GM23248 (cell line): Measurements from ENCODE around the gene SLMAP. TPM values are rescaled to one million over a fixed set of nuclear protein-coding genes. Genes with fewer than 3 reads are reported as not detected.

ENCODE experiments used
- DNase-seq: peaks from one replicate; pipeline ENCODE4 v3.0.0-alpha.2; 2015
- H2AFZ ChIP-seq: fragments of 200-600 bp; sonication (generic); 2 replicates; pipeline ENCODE4 v1.6.1; 2016; ENCODE audit warnings: antibody characterized with exemption
- H3F3A ChIP-seq: fragments of 200-600 bp; sonication (generic); 2 replicates; pipeline ENCODE4 v1.6.1; 2016; ENCODE audit warnings: mild to moderate bottlenecking, antibody characterized with exemption, mixed run types; ENCODE audit not compliant: insufficient read depth
- H3K27ac ChIP-seq: fragments of 200-600 bp; sonication (generic); 2 replicates; pipeline ENCODE4 v1.5.1; 2016; ENCODE audit warnings: mild to moderate bottlenecking
- H3K27me3 ChIP-seq: fragments of 200-600 bp; sonication (generic); replicated peaks from 2 replicates; pipeline ENCODE4 v1.6.1; 2016; ENCODE audit warnings: mild to moderate bottlenecking; ENCODE audit not compliant: insufficient read depth
- H3K36me3 ChIP-seq: fragments of 200-600 bp; sonication (generic); 2 replicates; pipeline ENCODE4 v1.6.1; 2016; ENCODE audit warnings: low read depth, mild to moderate bottlenecking
- H3K4me1 ChIP-seq: fragments of 200-600 bp; sonication (generic); 2 replicates; pipeline ENCODE4 v1.6.1; 2016; ENCODE audit warnings: mild to moderate bottlenecking; ENCODE audit not compliant: insufficient read depth
- H3K4me2 ChIP-seq: fragments of 200-600 bp; sonication (generic); one replicate; pipeline ENCODE4 v1.6.1; 2016; ENCODE audit warnings: mild to moderate bottlenecking; ENCODE audit not compliant: unreplicated experiment
- H3K4me3 ChIP-seq: fragments of 200-600 bp; sonication (generic); 2 replicates; pipeline ENCODE4 v1.5.1; 2016; ENCODE audit warnings: mild to moderate bottlenecking
- H3K79me2 ChIP-seq: fragments of 200-600 bp; sonication (generic); 2 replicates; pipeline ENCODE4 v1.6.1; 2016; ENCODE audit warnings: mild to moderate bottlenecking; ENCODE audit not compliant: insufficient read depth
- H3K9ac ChIP-seq: fragments of 200-600 bp; sonication (generic); 2 replicates; pipeline ENCODE4 v1.6.1; 2016; ENCODE audit warnings: mild to moderate bottlenecking
- H3K9me2 ChIP-seq: fragments of 200-600 bp; sonication (generic); 2 replicates; pipeline ENCODE4 v1.6.1; 2016; ENCODE audit warnings: mixed run types, mild to moderate bottlenecking, moderate library complexity; ENCODE audit not compliant: insufficient read depth
- H3K9me3 ChIP-seq: fragments of 200-600 bp; sonication (generic); one replicate; pipeline ENCODE4 v1.6.1; 2017; ENCODE audit warnings: low read depth
- H4K20me1 ChIP-seq: fragments of 200-600 bp; sonication (generic); 2 replicates; pipeline ENCODE4 v1.6.0; 2016; ENCODE audit not compliant: insufficient read depth
- EZH2 ChIP-seq: fragments of 200-600 bp; sonication (generic); IDR thresholded peaks from 2 replicates; pipeline ENCODE4 v1.6.1; 2018; ENCODE audit warnings: antibody characterized with exemption, mild to moderate bottlenecking; ENCODE audit not compliant: insufficient read depth, poor library complexity, severe bottlenecking
- EZH2phosphoT487 ChIP-seq: fragments of 200-600 bp; sonication (generic); IDR thresholded peaks from 2 replicates; pipeline ENCODE4 v1.6.1; 2018; ENCODE audit warnings: antibody characterized with exemption, moderate library complexity, mild to moderate bottlenecking, low read depth; ENCODE audit not compliant: insufficient read depth
- WGBS, 2 experiments: methylation state at CpG; one replicate each; pipeline ENCODE4 v1.1.6; 2015 to 2017; ENCODE audit warnings: low lambda C conversion rate in 2 of 2, low coverage in 1 of 2; ENCODE audit errors: missing lambda C conversion rate in 2 of 2; 5-methylcytosine and 5-hydroxymethylcytosine counted together
- in situ Hi-C: fragments of 300-500 bp; cut with MboI; formaldehyde crosslinking; loops from 2 replicates; pipeline ENCODE4 v1.15.0; 2020
- polyA plus RNA-seq: library from polyadenylated mRNA; unstranded; fragments of >200 nt; fragmentation: Nextera tagmentation; extraction: Ambion mirVana; gene quantifications from 2 replicates; pipeline ENCODE4 v1.2.1, GENCODE V29; 2016
- total RNA-seq: library from RNA; depleted of rRNA; stranded (reverse); fragments of >200 nt; shearing (Covaris generic); gene quantifications from 2 replicates; pipeline ENCODE4 v1.2.3, GENCODE V29; 2014

The SLMAP gene
- total and polyA plus RNA-seq, 2 experiments from 2014 or later: 28.4 to 33.9 TPM

- H4K20me1 ChIP-seq: 0 out of 2 replicates have a peak, but pooled peaks cover 6% of the 10 kb centered on the region
- no peak overlapping the region for H3K4me3 ChIP-seq
- no peak overlapping the region for H3K9ac ChIP-seq
- H3K9me3 ChIP-seq: no peaks in the 10 kb centered on the region
- WGBS, 2 experiments: 59 to 63% methylated on average over 3 of the region's 3 CpGs
- in situ Hi-C loops: loop anchor here (25.0 kb wide), 1 partner anchor 438 kb away; no protein-coding TSS in a partner anchor
- no peak overlapping the region for H2AFZ ChIP-seq
- no peaks in the 10 kb centered on the region for H3K36me3 ChIP-seq
- H3K27me3 ChIP-seq: no peaks in the 10 kb centered on the region
- H3K4me2 ChIP-seq: no peak overlapping the region
- DNase-seq: no peak
- peaks cover 92% of the 10 kb centered on the region for H3K79me2 ChIP-seq
- peaks cover 15% of the 10 kb centered on the region for H3K4me1 ChIP-seq
- peaks cover 3% of the 10 kb centered on the region; the same call in 1 of the 2 replicates for H3F3A ChIP-seq
- no peak overlapping the region for H3K27ac ChIP-seq
- TF ChIP-seq EZH2phosphoT487 (no peak), EZH2 (no peak)
- no peaks in the 10 kb centered on the region for H3K9me2 ChIP-seq
Observed at GRCh38 chr3:57825116-57825515, 69.0 kb downstream of the SLMAP start.

- H3F3A ChIP-seq: peaks cover 3% of the 10 kb centered on the region; the same call in 1 of the 2 replicates
- no peaks in the 10 kb centered on the region for H3K9me3 ChIP-seq
- no peaks in the 10 kb centered on the region for H3K36me3 ChIP-seq
- TF ChIP-seq EZH2phosphoT487 (no peak), EZH2 (no peak)
- H3K4me2 ChIP-seq: no peak overlapping the region
- H3K4me3 ChIP-seq: no peak overlapping the region
- peak; percentile 17 for DNase-seq
- H3K9me2 ChIP-seq: no peaks in the 10 kb centered on the region
- no peak overlapping the region for H3K27ac ChIP-seq
- 0 out of 2 replicates have a peak, but pooled peaks cover 6% of the 10 kb centered on the region for H4K20me1 ChIP-seq
- peaks cover 15% of the 10 kb centered on the region for H3K4me1 ChIP-seq
- in situ Hi-C loops: loop anchor here (25.0 kb wide), 1 partner anchor 439 kb away; no protein-coding TSS in a partner anchor
- no peak overlapping the region for H2AFZ ChIP-seq
- no peaks in the 10 kb centered on the region for H3K27me3 ChIP-seq
- H3K79me2 ChIP-seq: peaks cover 92% of the 10 kb centered on the region
- peak overlapping the region; percentile 2; the same call in 1 of the 2 replicates for H3K9ac ChIP-seq
- WGBS, 2 experiments: 96 to 97% methylated on average over 1 of the region's 1 CpG
Observed at GRCh38 chr3:57826245-57826951, 70.3 kb downstream of the SLMAP start.

- Histone ChIP-seq H3K9me2 (no peaks in the 10 kb centered on the region), H3K4me1 (peaks cover 15% of the 10 kb centered on the region), H2AFZ (no peak overlapping the region), H3K27ac (no peak overlapping the region), H3K9me3 (no peaks in the 10 kb centered on the region), H3K36me3 (peaks cover 1% of the 10 kb centered on the region), H4K20me1 (0 out of 2 replicates have a peak, but pooled peaks cover 6% of the 10 kb centered on the region), H3K4me3 (no peak overlapping the region), H3K27me3 (no peaks in the 10 kb centered on the region), H3F3A (peaks cover 3% of the 10 kb centered on the region; the same call in 1 of the 2 replicates), H3K9ac (no peak overlapping the region), H3K4me2 (no peak overlapping the region), H3K79me2 (peaks cover 85% of the 10 kb centered on the region)
- DNase-seq: no peak
- no peak for TF ChIP-seq EZH2phosphoT487
- no peak for TF ChIP-seq EZH2
- in situ Hi-C loops: loop anchor here (25.0 kb wide), 1 partner anchor 440 kb away; no protein-coding TSS in a partner anchor
- WGBS, 2 experiments: 90 to 96% methylated on average over 1 of the region's 1 CpG
Observed at GRCh38 chr3:57826952-57827723, 71.0 kb downstream of the SLMAP start.

DNA sequence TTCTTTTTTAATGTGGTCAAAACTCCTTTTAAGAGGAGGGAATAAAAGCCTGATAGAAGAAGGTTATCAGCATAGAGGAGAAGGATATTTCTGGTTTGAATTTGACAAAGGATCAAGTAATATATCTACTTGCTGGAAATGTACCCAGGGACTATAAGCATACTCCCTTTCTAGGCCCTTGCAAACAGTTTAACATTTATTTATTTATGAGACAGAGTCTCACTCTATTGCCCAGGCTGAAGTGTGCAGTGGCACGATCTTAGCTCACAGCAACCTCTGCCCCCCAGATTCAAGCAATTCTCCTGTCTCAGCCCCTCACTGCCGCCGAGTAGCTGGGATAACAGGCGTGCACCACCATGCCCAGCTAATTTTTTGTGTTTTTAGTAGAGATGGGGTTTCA lies 71.6 kb downstream of the SLMAP start:
- Histone ChIP-seq H3K27ac (no peak overlapping the region), H2AFZ (no peak overlapping the region), H3K4me1 (peaks cover 15% of the 10 kb centered on the region), H3K9me3 (no peaks in the 10 kb centered on the region), H3K79me2 (peaks cover 79% of the 10 kb centered on the region), H4K20me1 (0 out of 2 replicates have a peak, but pooled peaks cover 6% of the 10 kb centered on the region), H3K9me2 (no peaks in the 10 kb centered on the region), H3K36me3 (peaks cover 7% of the 10 kb centered on the region), H3K4me3 (no peak overlapping the region), H3K9ac (no peak overlapping the region), H3K4me2 (no peak overlapping the region), H3K27me3 (no peaks in the 10 kb centered on the region), H3F3A (no peaks in the 10 kb centered on the region)
- WGBS, 2 experiments: 91 to 95% methylated on average over 4 of the region's 4 CpGs
- in situ Hi-C loops: loop anchor here (25.0 kb wide), 1 partner anchor 440 kb away; no protein-coding TSS in a partner anchor
- no peak for DNase-seq
- TF ChIP-seq EZH2 (no peak), EZH2phosphoT487 (no peak)
